ENCODE results near the gene MRPL58.
A peak's percentile ranks its signal among the peaks of the same experiment; 100 is the strongest.

Gene MRPL58

GRCh38 chr17:74990581-74991105, 21.8 kb upstream of the MRPL58 start:
- peak overlapping the region; percentile 81 for H3K27ac ChIP-seq
- TF ChIP-seq CTCF (conservative IDR thresholded peaks at IDR 0.05) (no peak), ZFX (IDR thresholded peaks at IDR 0.05) (no peak)

DNA sequence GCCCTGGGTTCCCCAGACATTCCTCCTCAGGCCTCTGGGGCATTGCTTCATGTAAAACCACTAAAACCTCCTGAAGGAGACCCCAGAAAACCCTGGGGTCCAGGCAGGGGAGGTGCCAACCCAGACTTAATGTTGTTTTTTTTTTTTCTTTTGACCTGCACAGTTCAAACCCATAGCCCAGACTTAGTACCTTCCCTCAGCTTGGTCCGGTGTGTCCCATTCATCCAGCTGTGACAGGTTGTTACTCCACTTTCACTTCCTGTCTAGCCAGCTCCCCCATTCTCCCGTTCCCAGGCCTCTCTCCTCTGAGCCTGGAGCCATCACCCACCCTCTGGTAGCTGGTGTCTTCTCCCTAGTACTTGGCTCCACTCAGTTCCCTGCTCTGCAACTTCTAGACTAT, 20.2 kb upstream of the MRPL58 start:
- TF ChIP-seq CTCF (conservative IDR thresholded peaks at IDR 0.05): no peak
- TF ChIP-seq ZFX (IDR thresholded peaks at IDR 0.05): no peak
- H3K27ac ChIP-seq: peak overlapping the region; percentile 81

DNA sequence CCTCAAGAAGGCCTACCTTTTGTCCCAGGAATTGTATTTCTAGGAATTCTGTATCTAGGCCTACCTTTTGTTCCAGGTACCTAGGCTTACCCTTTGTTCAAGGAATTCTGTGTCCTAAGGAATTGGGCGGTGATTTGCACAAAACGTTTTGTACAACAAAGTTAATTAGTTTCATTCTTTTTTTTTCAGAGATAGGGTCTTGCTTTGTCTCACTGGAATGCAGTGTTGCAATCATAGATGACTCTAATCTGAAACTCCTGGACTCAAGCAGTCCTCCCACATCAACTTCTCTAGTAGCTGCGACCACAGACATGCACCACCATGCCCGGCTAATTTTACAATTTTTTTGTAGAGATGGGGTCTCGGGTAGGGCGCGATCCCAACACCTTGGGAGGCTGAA, 18.0 kb upstream of the MRPL58 start:
- TF ChIP-seq CTCF (conservative IDR thresholded peaks at IDR 0.05) (no peak), ZFX (IDR thresholded peaks at IDR 0.05) (no peak)
- H3K27ac ChIP-seq: peak overlapping the region; percentile 81

GRCh38 chr17:74995847-74996246, 16.6 kb upstream of the MRPL58 start:
- TF ChIP-seq CTCF (conservative IDR thresholded peaks at IDR 0.05) (no peak), ZFX (IDR thresholded peaks at IDR 0.05) (no peak)
- no peak overlapping the region for H3K27ac ChIP-seq

GRCh38 chr17:74998783-74999182, 13.7 kb upstream of the MRPL58 start:
- TF ChIP-seq ZFX (IDR thresholded peaks at IDR 0.05) (no peak), CTCF (conservative IDR thresholded peaks at IDR 0.05) (no peak)
- no peak overlapping the region for H3K27ac ChIP-seq

- TF ChIP-seq ZFX (IDR thresholded peaks at IDR 0.05): no peak
- TF ChIP-seq CTCF (conservative IDR thresholded peaks at IDR 0.05): no peak
Observed at GRCh38 chr17:74999523-74999922, 12.9 kb upstream of the MRPL58 start.

GRCh38 chr17:75001915-75002843, 10.3 kb upstream of the MRPL58 start:
- TF ChIP-seq CTCF (conservative IDR thresholded peaks at IDR 0.05) (no peak), ZFX (IDR thresholded peaks at IDR 0.05) (no peak)
- H3K27ac ChIP-seq: no peak overlapping the region

More at GRCh38 chr17:74999523-74999922, 12.9 kb upstream of the MRPL58 start:
- H3K27ac ChIP-seq: no peak overlapping the region
